Activated CD8-positive, alpha-beta memory T cell treated with anti-CD3 and anti-CD28 coated beads, Interleukin-2, amount 10 ng/mL, durations not matched to agents 7 days and 5 days (primary cell): ENCODE measurements around the gene GNAO1. TPM values are rescaled to one million over a fixed set of nuclear protein-coding genes. Genes with fewer than 3 reads are reported as not detected.

Experiments
- ATAC-seq: fragments of 150-1000 bp; cut with Tn5 transposase; one replicate; pipeline ENCODE4 v1.10.0; 2021; ENCODE audit warnings: moderate library complexity
- CTCF ChIA-PET: fragments of 350-600 bp; sonication (Branson Sonifier 250); formaldehyde crosslinking; loops from one replicate; lab custom pipeline; 2021; ENCODE audit warnings: antibody characterized with exemption; lab: Charles Lee
- DNase-seq: peaks from one replicate; pipeline ENCODE4 v3.0.0-alpha.2; 2020
- H3K27ac Mint-ChIP-seq: one replicate; pipeline ENCODE4 v1.8.0; 2021; ENCODE audit warnings: mild to moderate bottlenecking, mixed read lengths
- H3K27me3 Mint-ChIP-seq: one replicate; pipeline ENCODE4 v1.8.0; 2021; ENCODE audit warnings: mixed read lengths
- H3K36me3 Mint-ChIP-seq: one replicate; pipeline ENCODE4 v1.8.0; 2021; ENCODE audit warnings: mild to moderate bottlenecking, mixed read lengths
- H3K4me1 Mint-ChIP-seq: one replicate; pipeline ENCODE4 v1.8.0; 2021; ENCODE audit warnings: mixed read lengths
- H3K4me3 Mint-ChIP-seq: one replicate; pipeline ENCODE4 v1.8.0; 2021; ENCODE audit warnings: mild to moderate bottlenecking, moderate library complexity, mixed read lengths
- H3K9me3 Mint-ChIP-seq: one replicate; pipeline ENCODE4 v1.8.0; 2022; ENCODE audit warnings: low read depth, mixed read lengths
- total RNA-seq, 2 experiments: library from RNA; stranded (reverse); gene quantifications; one replicate each; pipeline ENCODE4 v1.2.3, GENCODE V29; 2021

GNAO1 gene
- total RNA-seq, 2 experiments from 2014 or later, result 1.5 to 4.3 TPM

- H3K27ac Mint-ChIP-seq, result no peak overlapping the region
- no peaks in the 10 kb centered on the region for H3K9me3 Mint-ChIP-seq
- no peaks in the 10 kb centered on the region for H3K27me3 Mint-ChIP-seq
- DNase-seq (no peak), ATAC-seq (no peak)
- CTCF ChIA-PET, result interaction anchor here (1.4 kb wide), 1 partner anchor 257 kb away, joined by 3 read pairs; no protein-coding TSS in a partner anchor
- H3K4me1 Mint-ChIP-seq, result no peaks in the 10 kb centered on the region
- H3K36me3 Mint-ChIP-seq, result no peaks in the 10 kb centered on the region
- H3K4me3 Mint-ChIP-seq, result no peak overlapping the region
These were observed 106.4 kb downstream of the GNAO1 start for GRCh38 chr16:56297684-56298083.

- no peak overlapping the region for H3K27ac Mint-ChIP-seq
- H3K27me3 Mint-ChIP-seq, result no peaks in the 10 kb centered on the region
- no peak for ATAC-seq
- H3K4me1 Mint-ChIP-seq, result no peaks in the 10 kb centered on the region
- DNase-seq, result no peak
- no peaks in the 10 kb centered on the region for H3K9me3 Mint-ChIP-seq
- CTCF ChIA-PET, result no interaction called here
- no peaks in the 10 kb centered on the region for H3K36me3 Mint-ChIP-seq
- no peak overlapping the region for H3K4me3 Mint-ChIP-seq
These were observed 106.8 kb downstream of the GNAO1 start for GRCh38 chr16:56298116-56298515.

- ATAC-seq, result no peak
These were observed 107.8 kb downstream of the GNAO1 start for GRCh38 chr16:56298948-56299596.

GRCh38 chr16:56300242-56300623 is 108.9 kb downstream of the GNAO1 start:
- CTCF ChIA-PET, result interaction anchor here (0.8 to 2.0 kb wide), 2 partner anchors 18 to 19 kb away, joined by 3 to 6 read pairs; no protein-coding TSS in a partner anchor
- ATAC-seq (no peak), DNase-seq (no peak)
- Mint-ChIP-seq H3K4me3 (no peak overlapping the region), H3K36me3 (no peaks in the 10 kb centered on the region), H3K27ac (no peak overlapping the region), H3K9me3 (no peaks in the 10 kb centered on the region), H3K27me3 (no peaks in the 10 kb centered on the region), H3K4me1 (no peaks in the 10 kb centered on the region)

More at GRCh38 chr16:56298948-56299596, 107.8 kb downstream of the GNAO1 start:
- CTCF ChIA-PET, result interaction anchor here (0.7 kb wide), 1 partner anchor 123 kb away, joined by 3 read pairs; no protein-coding TSS in a partner anchor
- H3K27me3 Mint-ChIP-seq, result no peaks in the 10 kb centered on the region
- H3K4me1 Mint-ChIP-seq, result no peaks in the 10 kb centered on the region
- no peak overlapping the region for H3K27ac Mint-ChIP-seq
- H3K9me3 Mint-ChIP-seq, result no peaks in the 10 kb centered on the region
- no peak for DNase-seq
- H3K36me3 Mint-ChIP-seq, result no peaks in the 10 kb centered on the region
- H3K4me3 Mint-ChIP-seq, result no peak overlapping the region

- Mint-ChIP-seq H3K36me3 (no peaks in the 10 kb centered on the region), H3K4me1 (no peaks in the 10 kb centered on the region), H3K9me3 (no peaks in the 10 kb centered on the region), H3K4me3 (no peak overlapping the region), H3K27ac (no peak overlapping the region), H3K27me3 (no peaks in the 10 kb centered on the region)
- ATAC-seq, result no peak
- CTCF ChIA-PET, result interaction anchor here (0.8 to 2.0 kb wide), 2 partner anchors 17 to 358 kb away, joined by 3 to 6 read pairs; no protein-coding TSS in a partner anchor
- DNase-seq, result no peak
These were observed 109.9 kb downstream of the GNAO1 start for GRCh38 chr16:56300891-56301850.

- Mint-ChIP-seq H3K4me1 (no peaks in the 10 kb centered on the region), H3K27me3 (no peaks in the 10 kb centered on the region), H3K27ac (no peak overlapping the region), H3K9me3 (no peaks in the 10 kb centered on the region), H3K4me3 (no peak overlapping the region), H3K36me3 (no peaks in the 10 kb centered on the region)
- no peak for ATAC-seq
- no peak for DNase-seq
- CTCF ChIA-PET, result no interaction called here
These were observed 111.2 kb downstream of the GNAO1 start for GRCh38 chr16:56302506-56302905.

GRCh38 chr16:56303066-56303715 is 111.9 kb downstream of the GNAO1 start:
- Mint-ChIP-seq H3K4me3 (no peak overlapping the region), H3K4me1 (no peaks in the 10 kb centered on the region), H3K36me3 (no peaks in the 10 kb centered on the region), H3K27me3 (no peaks in the 10 kb centered on the region), H3K9me3 (no peaks in the 10 kb centered on the region), H3K27ac (no peak overlapping the region)
- ATAC-seq (no peak), DNase-seq (no peak)
- CTCF ChIA-PET, result no interaction called here

GRCh38 chr16:56303880-56304279 is 112.6 kb downstream of the GNAO1 start:
- ATAC-seq (no peak), DNase-seq (no peak)
- CTCF ChIA-PET, result no interaction called here
- no peaks in the 10 kb centered on the region for H3K4me1 Mint-ChIP-seq
- H3K9me3 Mint-ChIP-seq, result no peaks in the 10 kb centered on the region
- no peak overlapping the region for H3K4me3 Mint-ChIP-seq
- H3K27me3 Mint-ChIP-seq, result no peaks in the 10 kb centered on the region
- H3K36me3 Mint-ChIP-seq, result no peaks in the 10 kb centered on the region
- H3K27ac Mint-ChIP-seq, result no peak overlapping the region

- Mint-ChIP-seq H3K4me3 (no peak overlapping the region), H3K27ac (no peak overlapping the region), H3K27me3 (no peaks in the 10 kb centered on the region), H3K9me3 (no peaks in the 10 kb centered on the region), H3K4me1 (no peaks in the 10 kb centered on the region), H3K36me3 (no peaks in the 10 kb centered on the region)
- CTCF ChIA-PET, result interaction anchor here (2.2 kb wide), 1 partner anchor 12 kb away, joined by 6 read pairs; no protein-coding TSS in a partner anchor
- no peak for ATAC-seq
- no peak for DNase-seq
These were observed 114.8 kb downstream of the GNAO1 start for GRCh38 chr16:56305956-56306565.

GRCh38 chr16:56306690-56307533 is 115.6 kb downstream of the GNAO1 start:
- no peak for DNase-seq
- Mint-ChIP-seq H3K9me3 (no peaks in the 10 kb centered on the region), H3K4me1 (no peaks in the 10 kb centered on the region), H3K36me3 (no peaks in the 10 kb centered on the region), H3K27ac (no peak overlapping the region), H3K4me3 (no peak overlapping the region), H3K27me3 (no peaks in the 10 kb centered on the region)
- ATAC-seq, result no peak
- CTCF ChIA-PET, result interaction anchor here (1.0 to 2.2 kb wide), 2 partner anchors 11 to 14 kb away, joined by 3 to 6 read pairs; no protein-coding TSS in a partner anchor

GRCh38 chr16:56307534-56307873 is 116.2 kb downstream of the GNAO1 start:
- Mint-ChIP-seq H3K27ac (no peak overlapping the region), H3K27me3 (no peaks in the 10 kb centered on the region), H3K9me3 (no peaks in the 10 kb centered on the region), H3K36me3 (no peaks in the 10 kb centered on the region), H3K4me1 (no peaks in the 10 kb centered on the region), H3K4me3 (no peak overlapping the region)
- CTCF ChIA-PET, result interaction anchor here (1.0 to 2.2 kb wide), 2 partner anchors 11 to 14 kb away, joined by 3 to 6 read pairs; no protein-coding TSS in a partner anchor
- no peak for ATAC-seq
- no peak for DNase-seq

- H3K9me3 Mint-ChIP-seq, result no peaks in the 10 kb centered on the region
- no peaks in the 10 kb centered on the region for H3K4me1 Mint-ChIP-seq
- ATAC-seq (no peak), DNase-seq (no peak)
- no peak overlapping the region for H3K4me3 Mint-ChIP-seq
- CTCF ChIA-PET, result interaction anchor here (1.5 kb wide), 1 partner anchor 365 kb away, joined by 4 read pairs; no protein-coding TSS in a partner anchor
- H3K27me3 Mint-ChIP-seq, result no peaks in the 10 kb centered on the region
- H3K36me3 Mint-ChIP-seq, result no peaks in the 10 kb centered on the region
- no peak overlapping the region for H3K27ac Mint-ChIP-seq
These were observed 117.7 kb downstream of the GNAO1 start for GRCh38 chr16:56309008-56309407.
